ENCODE measurements around the gene RPP40.

The RPP40 gene

GRCh38 chr6:4997862-4998261 is 6.0 kb downstream of the RPP40 start:
- DNase-seq = no peak
- peaks cover 53% of the 10 kb centered on the region for H3K36me3 ChIP-seq (ENCODE audit: insufficient read depth, low read length)

DNA sequence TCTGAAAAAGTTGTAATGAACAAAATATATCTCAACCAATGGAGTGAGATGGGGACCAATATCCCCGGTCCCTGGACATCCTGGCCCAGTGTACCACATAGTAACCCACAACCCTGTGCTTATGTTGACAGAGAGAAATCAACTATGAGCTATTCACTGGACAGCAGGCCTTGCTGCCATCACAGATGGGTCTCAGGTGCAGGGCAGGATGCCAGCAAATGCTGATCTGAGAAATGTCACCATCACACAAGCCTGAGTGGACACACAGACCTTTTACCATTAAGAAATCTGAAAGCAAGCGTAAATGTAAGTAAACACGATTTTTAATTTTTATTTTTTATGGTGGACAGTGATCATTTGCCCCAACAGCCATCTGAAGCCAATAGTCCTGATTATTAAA is 9.1 kb downstream of the RPP40 start:
- H3K27me3 ChIP-seq (ENCODE audit: insufficient read depth, low read length, poor library complexity) = no peaks in the 10 kb centered on the region
- H3K4me1 ChIP-seq (ENCODE audit: insufficient read depth, low read length) = no peaks in the 10 kb centered on the region
- H3K27ac ChIP-seq (ENCODE audit: low read length) = no peak overlapping the region
- H3K79me2 ChIP-seq (ENCODE audit: insufficient read depth, low read length) = no peaks in the 10 kb centered on the region
- no peak overlapping the region for H3K9ac ChIP-seq (ENCODE audit: low read depth, low read length)
- no peaks in the 10 kb centered on the region for H4K20me1 ChIP-seq (ENCODE audit: insufficient read depth, low read length)
- H3K9me3 ChIP-seq (ENCODE audit: insufficient read depth, low read length, severe bottlenecking) = no peaks in the 10 kb centered on the region
- H3K4me2 ChIP-seq (ENCODE audit: insufficient read depth, low read length) = no peak overlapping the region
- peaks cover 37% of the 10 kb centered on the region for H3K36me3 ChIP-seq (ENCODE audit: insufficient read depth, low read length)
- TF ChIP-seq CTCF (IDR thresholded peaks at IDR 0.05; ENCODE audit: borderline replicate concordance, extremely low read depth, low read length, poor library complexity, severe bottlenecking) (no peak), EZH2 (IDR thresholded peaks at IDR 0.05; ENCODE audit: borderline replicate concordance, low read depth, low read length, severe bottlenecking) (no peak)
- ATAC-seq (ENCODE audit: insufficient read depth, low read depth) (no peak), DNase-seq (no peak)
- H3K4me3 ChIP-seq (ENCODE audit: low read depth in 1 of 2, low read length in 2 of 2) = no peak overlapping the region
- no peak overlapping the region for H2AFZ ChIP-seq (ENCODE audit: low read depth, low read length)

More at GRCh38 chr6:4997862-4998261, 6.0 kb downstream of the RPP40 start:
- Histone ChIP-seq H4K20me1 (ENCODE audit: insufficient read depth, low read length) (no peaks in the 10 kb centered on the region), H3K4me2 (ENCODE audit: insufficient read depth, low read length) (no peak overlapping the region), H3K27me3 (ENCODE audit: insufficient read depth, low read length, poor library complexity) (no peaks in the 10 kb centered on the region), H3K4me3 (ENCODE audit: low read depth in 1 of 2, low read length in 2 of 2) (no peak overlapping the region), H3K79me2 (ENCODE audit: insufficient read depth, low read length) (0 out of 2 replicates have a peak, but pooled peaks cover 2% of the 10 kb centered on the region), H3K27ac (ENCODE audit: low read length) (no peak overlapping the region), H3K9me3 (ENCODE audit: insufficient read depth, low read length, severe bottlenecking) (no peaks in the 10 kb centered on the region), H3K4me1 (ENCODE audit: insufficient read depth, low read length) (peaks cover 6% of the 10 kb centered on the region; the same call in 1 of the 2 replicates), H2AFZ (ENCODE audit: low read depth, low read length) (no peak overlapping the region), H3K9ac (ENCODE audit: low read depth, low read length) (no peak overlapping the region)
- ATAC-seq (ENCODE audit: insufficient read depth, low read depth) = no peak
- no peak for TF ChIP-seq EZH2 (IDR thresholded peaks at IDR 0.05; ENCODE audit: borderline replicate concordance, low read depth, low read length, severe bottlenecking)

DNA sequence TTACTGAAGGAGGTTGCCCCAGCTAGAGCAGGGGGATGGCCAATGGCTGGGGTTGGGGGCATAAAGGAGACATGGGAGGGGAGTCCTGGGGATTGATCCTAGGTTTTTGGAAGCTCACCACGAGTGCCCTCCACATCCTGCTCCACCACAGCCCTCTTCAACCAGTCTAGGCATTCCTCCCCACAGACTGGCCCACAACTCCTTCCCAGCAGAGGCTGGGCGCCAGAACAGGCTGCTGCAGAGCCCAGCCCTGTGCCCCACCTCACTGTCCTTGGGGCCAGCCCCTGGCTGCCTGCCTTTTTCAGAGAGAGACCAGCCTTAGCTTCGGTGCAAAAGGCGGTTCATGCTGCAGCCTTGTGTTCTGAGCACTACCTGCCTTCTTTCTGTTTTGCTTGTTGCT is 16.4 kb downstream of the RPP40 start:
- H3K9ac ChIP-seq (ENCODE audit: low read depth, low read length) = no peak overlapping the region
- H3K27me3 ChIP-seq (ENCODE audit: insufficient read depth, low read length, poor library complexity) = no peaks in the 10 kb centered on the region
- DNase-seq = no peak
- H3K27ac ChIP-seq (ENCODE audit: low read length) = no peak overlapping the region
- no peaks in the 10 kb centered on the region for H3K79me2 ChIP-seq (ENCODE audit: insufficient read depth, low read length)
- no peaks in the 10 kb centered on the region for H3K9me3 ChIP-seq (ENCODE audit: insufficient read depth, low read length, severe bottlenecking)
- no peak overlapping the region for H3K4me3 ChIP-seq (ENCODE audit: low read depth in 1 of 2, low read length in 2 of 2)
- TF ChIP-seq EZH2 (IDR thresholded peaks at IDR 0.05; ENCODE audit: borderline replicate concordance, low read depth, low read length, severe bottlenecking) (no peak), CTCF (IDR thresholded peaks at IDR 0.05; ENCODE audit: borderline replicate concordance, extremely low read depth, low read length, poor library complexity, severe bottlenecking) (no peak)
- H3K4me1 ChIP-seq (ENCODE audit: insufficient read depth, low read length) = no peaks in the 10 kb centered on the region
- H4K20me1 ChIP-seq (ENCODE audit: insufficient read depth, low read length) = no peaks in the 10 kb centered on the region
- no peak overlapping the region for H3K4me2 ChIP-seq (ENCODE audit: insufficient read depth, low read length)
- H2AFZ ChIP-seq (ENCODE audit: low read depth, low read length) = no peak overlapping the region
- H3K36me3 ChIP-seq (ENCODE audit: insufficient read depth, low read length) = no peaks in the 10 kb centered on the region
- no peak for ATAC-seq (ENCODE audit: insufficient read depth, low read depth)

DNA sequence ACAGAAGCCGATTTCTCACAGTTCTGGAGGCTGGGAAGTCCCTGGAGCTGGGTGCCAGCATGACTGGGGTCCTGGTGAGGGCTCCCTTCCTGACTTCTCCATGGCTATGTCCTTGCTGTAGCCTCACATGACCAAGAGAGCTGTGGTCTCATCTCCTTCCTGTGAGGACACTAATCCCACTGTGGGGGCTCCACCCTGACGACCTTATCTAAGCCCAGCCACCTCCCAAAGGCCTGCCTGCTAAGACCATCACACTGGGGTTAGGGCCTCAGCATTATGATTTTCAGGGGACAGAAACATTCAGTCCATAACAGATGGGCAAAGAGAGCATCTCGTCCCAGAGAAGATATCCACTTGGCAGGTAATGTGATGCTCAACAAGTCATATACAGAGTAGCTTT is 16.8 kb downstream of the RPP40 start:
- Histone ChIP-seq H3K79me2 (ENCODE audit: insufficient read depth, low read length) (no peaks in the 10 kb centered on the region), H3K27me3 (ENCODE audit: insufficient read depth, low read length, poor library complexity) (no peaks in the 10 kb centered on the region), H2AFZ (ENCODE audit: low read depth, low read length) (no peak overlapping the region), H3K27ac (ENCODE audit: low read length) (no peak overlapping the region), H3K36me3 (ENCODE audit: insufficient read depth, low read length) (no peaks in the 10 kb centered on the region), H4K20me1 (ENCODE audit: insufficient read depth, low read length) (no peaks in the 10 kb centered on the region), H3K9me3 (ENCODE audit: insufficient read depth, low read length, severe bottlenecking) (no peaks in the 10 kb centered on the region), H3K9ac (ENCODE audit: low read depth, low read length) (no peak overlapping the region), H3K4me1 (ENCODE audit: insufficient read depth, low read length) (no peaks in the 10 kb centered on the region), H3K4me3 (ENCODE audit: low read depth in 1 of 2, low read length in 2 of 2) (no peak overlapping the region), H3K4me2 (ENCODE audit: insufficient read depth, low read length) (no peak overlapping the region)
- DNase-seq (no peak), ATAC-seq (ENCODE audit: insufficient read depth, low read depth) (no peak)
- no peak for TF ChIP-seq CTCF (IDR thresholded peaks at IDR 0.05; ENCODE audit: borderline replicate concordance, extremely low read depth, low read length, poor library complexity, severe bottlenecking)
- TF ChIP-seq EZH2 (IDR thresholded peaks at IDR 0.05; ENCODE audit: borderline replicate concordance, low read depth, low read length, severe bottlenecking) = no peak
